Stomach (tissue), 4 donors: ENCODE results near the gene ZNF90.

ENCODE experiments used
- POLR2A ChIP-seq, 4 donors: fragments of 450-650 bp; IDR thresholded peaks; one replicate each; pipeline ENCODE4 v1.6.1; 2016; ENCODE audit warnings: antibody characterized with exemption in 4 of 4, control low read depth in 2 of 4, mild to moderate bottlenecking in 1 of 4, moderate library complexity in 1 of 4
- POLR2AphosphoS5 ChIP-seq, 3 donors: sonication (generic); formaldehyde crosslinking; IDR thresholded peaks; one replicate each; pipeline ENCODE4 v1.6.1; 2016; ENCODE audit warnings: antibody characterized with exemption in 3 of 3
- TF ChIP-seq, protein P1 (sequence below), 7 experiments: fragments of 450-650 bp in 4 of 7; fragments of 200-600 bp in 3 of 7; sonication (generic) in 3 of 7; IDR thresholded peaks; one replicate each; pipeline ENCODE4 v1.5.1; 2016 to 2019; ENCODE audit warnings: antibody characterized with exemption in 7 of 7, control low read depth in 2 of 7, mild to moderate bottlenecking in 1 of 7

- TF ChIP-seq POLR2AphosphoS5 (IDR thresholded peaks at IDR 0.05) (no peak), POLR2A (IDR thresholded peaks at IDR 0.05) (no peak)
- TF ChIP-seq, protein P1, sequence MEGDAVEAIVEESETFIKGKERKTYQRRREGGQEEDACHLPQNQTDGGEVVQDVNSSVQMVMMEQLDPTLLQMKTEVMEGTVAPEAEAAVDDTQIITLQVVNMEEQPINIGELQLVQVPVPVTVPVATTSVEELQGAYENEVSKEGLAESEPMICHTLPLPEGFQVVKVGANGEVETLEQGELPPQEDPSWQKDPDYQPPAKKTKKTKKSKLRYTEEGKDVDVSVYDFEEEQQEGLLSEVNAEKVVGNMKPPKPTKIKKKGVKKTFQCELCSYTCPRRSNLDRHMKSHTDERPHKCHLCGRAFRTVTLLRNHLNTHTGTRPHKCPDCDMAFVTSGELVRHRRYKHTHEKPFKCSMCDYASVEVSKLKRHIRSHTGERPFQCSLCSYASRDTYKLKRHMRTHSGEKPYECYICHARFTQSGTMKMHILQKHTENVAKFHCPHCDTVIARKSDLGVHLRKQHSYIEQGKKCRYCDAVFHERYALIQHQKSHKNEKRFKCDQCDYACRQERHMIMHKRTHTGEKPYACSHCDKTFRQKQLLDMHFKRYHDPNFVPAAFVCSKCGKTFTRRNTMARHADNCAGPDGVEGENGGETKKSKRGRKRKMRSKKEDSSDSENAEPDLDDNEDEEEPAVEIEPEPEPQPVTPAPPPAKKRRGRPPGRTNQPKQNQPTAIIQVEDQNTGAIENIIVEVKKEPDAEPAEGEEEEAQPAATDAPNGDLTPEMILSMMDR (IDR thresholded peaks at IDR 0.05), result no peak
These were observed 806 bp downstream of the ZNF90 start for GRCh38 chr19:20078581-20079031.
